HG03103 (cell line): Measurements from ENCODE around the gene COMT.
"Not testable (repeated sequence)": the region's sequence is repeated elsewhere in the genome, so short reads cannot be mapped to it uniquely, and the experiment has no call there.

Source experiments
- ATAC-seq: cut with Tn5 transposase; IDR thresholded peaks from one replicate; pipeline ENCODE4 v1.9.1; 2021; ENCODE audit warnings: low read depth; ENCODE audit not compliant: unreplicated experiment

COMT gene

GRCh38 chr22:19928207-19928606 lies 13.4 kb upstream of the COMT start:
- ATAC-seq: no peak

- ATAC-seq: no peak
These were observed 11.7 kb upstream of the COMT start for GRCh38 chr22:19929586-19930550.

GRCh38 chr22:19930551-19931486 lies 10.8 kb upstream of the COMT start:
- ATAC-seq: no peak

- no peak for ATAC-seq
These were observed 10.1 kb upstream of the COMT start for GRCh38 chr22:19931514-19931913.

DNA sequence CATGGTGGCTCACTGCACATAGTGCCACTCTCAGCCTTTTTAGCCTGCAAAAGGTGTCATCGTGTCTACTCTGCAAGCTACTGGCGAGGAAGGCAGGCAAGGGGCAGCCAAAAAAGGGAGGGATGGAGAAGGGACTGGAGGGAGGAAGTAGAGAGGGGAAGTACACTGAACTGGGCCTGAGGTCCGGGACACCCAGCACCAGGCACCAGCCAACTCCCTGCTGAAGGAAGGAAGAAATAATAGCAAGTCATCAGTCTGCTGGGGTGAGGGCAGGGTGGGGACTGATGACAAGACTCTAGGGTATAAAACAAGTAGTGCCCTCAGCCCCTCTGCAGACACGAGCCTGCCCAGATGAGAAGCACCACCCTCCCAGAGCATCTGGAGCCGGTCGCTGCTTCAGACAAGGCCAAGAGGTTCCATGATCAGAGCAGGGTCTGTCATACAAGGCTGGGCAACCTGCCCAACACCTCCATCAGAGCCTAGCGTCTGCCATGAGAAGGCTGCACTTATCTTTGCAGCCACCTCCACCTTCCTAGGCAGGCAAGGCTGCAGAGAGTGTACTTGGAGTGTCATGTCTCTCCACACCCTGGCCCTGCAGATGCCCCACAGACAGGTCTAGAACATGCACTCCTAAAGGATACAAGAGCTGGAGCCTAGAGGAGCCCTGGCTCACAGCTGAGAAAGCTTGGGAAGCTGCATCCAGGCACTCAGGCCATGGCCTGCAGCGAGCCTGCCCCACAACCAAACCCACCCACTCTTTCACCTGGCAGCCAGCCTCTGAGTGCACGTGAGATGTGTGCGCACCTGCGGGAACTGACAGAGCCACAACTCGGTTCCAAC lies 9.0 kb upstream of the COMT start:
- no peak for ATAC-seq

DNA sequence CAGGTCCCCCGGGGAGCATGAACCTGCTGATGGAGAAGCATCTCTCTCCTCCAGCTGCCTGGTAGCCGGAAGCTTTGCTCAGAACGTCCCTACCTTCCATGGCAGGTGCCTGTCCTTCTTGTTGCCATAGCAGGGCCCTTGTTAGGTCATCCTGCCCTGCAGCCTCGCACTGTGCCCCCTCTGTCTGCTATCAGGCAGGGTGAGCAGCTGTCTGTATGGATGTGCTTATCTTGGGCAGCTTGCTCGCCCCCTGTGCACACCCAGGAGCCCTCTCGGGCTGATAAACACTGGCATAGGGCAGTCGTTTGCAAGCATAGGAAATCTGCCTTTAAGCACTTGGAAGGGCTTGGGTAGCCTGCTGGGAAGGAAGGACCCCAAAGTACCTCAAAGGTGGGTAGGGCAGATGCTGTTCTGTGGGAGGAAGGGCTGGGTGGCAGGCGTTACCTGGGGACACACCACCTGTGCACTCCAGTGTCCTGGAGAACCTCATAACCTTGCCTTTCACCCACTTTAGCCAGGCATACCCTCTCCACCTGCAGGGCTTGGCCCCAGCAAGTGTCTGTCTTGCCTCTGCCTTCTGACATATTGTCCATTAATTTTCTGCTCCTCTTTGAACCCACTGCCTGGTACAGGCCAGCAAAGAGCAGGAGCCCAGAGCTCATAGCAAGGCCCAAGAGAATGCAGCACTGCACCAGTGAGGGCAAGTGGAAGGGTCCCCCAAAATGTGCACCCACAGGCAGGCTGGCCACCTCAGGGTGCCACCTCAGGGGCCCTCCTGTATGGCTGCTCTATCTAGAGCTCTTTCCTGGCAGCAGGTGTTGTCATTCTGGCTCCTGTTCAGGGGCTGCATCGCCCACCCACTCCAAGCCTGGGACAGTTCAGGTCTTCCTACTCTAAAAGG lies 8.0 kb upstream of the COMT start:
- no peak for ATAC-seq

DNA sequence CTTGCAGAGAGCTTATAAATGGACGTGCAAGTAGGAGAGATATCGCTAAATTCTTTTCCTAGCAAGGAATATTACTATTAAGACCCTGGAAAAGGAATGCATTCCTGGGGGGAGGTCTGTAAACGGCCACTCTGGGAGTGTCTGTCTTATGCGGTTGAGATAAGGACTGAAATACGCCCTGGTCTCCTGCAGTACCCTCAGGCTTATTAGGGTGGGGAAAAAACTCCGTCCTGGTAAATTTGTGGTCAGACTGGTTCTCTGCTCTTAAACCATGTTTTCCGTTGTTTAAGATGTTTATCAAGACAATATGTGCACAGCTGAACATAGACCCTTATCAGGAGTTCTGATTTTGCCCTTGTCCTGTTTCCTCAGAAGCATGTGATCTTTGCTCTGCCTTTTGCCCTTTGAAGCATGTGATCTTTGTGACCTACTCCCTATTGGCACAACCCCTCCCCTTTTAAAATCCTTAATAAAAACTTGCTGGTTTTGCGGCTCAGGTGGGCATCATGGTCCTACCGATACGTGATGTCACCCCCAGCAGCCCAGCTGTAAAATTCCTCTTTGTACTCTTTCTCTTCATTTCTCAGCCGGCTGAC lies 6.4 kb upstream of the COMT start:
- not testable (repeated sequence) for ATAC-seq

DNA sequence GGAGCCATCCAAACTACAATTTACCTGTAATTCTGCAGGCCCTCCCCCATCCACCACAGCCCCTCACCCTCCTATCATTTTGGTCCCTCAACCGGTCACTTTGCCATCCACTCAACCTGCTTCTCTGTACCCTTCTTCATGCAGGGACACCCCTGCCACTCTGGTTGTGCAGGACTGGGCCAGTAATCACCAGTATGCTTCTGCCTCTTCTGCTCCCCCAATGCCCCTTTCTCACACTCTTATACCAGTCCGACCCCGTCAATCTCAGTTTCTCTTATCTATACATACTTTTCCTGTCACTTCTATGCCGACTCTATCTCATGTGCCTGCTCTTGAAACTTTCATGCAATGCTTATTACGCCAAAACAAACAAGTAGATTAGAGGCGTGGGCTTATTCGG lies 5.1 kb upstream of the COMT start:
- ATAC-seq: no peak

DNA sequence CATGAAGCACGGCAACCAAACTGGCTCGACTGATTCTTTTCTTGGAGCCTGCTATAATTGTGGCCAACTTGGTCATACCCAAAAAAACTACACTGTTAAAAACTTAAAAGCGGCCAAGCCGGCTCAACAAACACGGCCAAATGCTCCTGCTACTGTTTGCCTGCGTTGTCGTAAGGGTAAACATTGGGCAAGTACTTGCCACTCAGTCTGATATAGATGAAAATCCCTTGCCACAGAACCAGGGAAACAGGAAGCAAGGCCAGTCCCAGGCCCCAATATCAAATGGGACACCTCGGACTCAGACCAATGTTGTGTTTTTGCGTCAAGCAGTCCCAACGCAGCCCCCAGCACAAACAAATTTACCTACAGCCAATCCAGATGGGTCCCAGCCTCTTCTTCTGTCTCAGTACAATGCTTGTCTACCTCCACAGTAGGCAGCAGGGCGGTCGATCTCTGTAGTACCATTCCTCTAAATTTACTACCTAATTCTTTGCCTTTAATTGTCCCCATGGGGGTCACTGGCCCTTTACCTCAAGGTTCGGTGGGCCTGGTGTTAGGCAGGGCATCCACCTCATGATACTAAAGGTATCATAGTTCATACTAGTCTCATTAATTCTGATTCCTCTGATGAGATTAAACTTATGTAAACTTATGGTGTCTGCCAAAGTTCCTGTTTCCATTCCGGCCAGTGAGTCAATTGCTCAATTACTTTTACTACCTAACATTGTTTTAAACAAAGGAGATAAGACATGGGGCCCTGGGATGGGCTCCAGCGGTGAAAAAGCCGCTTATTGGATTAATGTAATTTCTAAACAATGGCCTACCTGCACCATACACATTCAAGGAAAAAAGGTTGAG lies 3.7 kb upstream of the COMT start:
- no peak for ATAC-seq

GRCh38 chr22:19940536-19941364 lies 822 bp upstream of the COMT start:
- no peak for ATAC-seq

GRCh38 chr22:19942157-19943081 lies 847 bp downstream of the COMT start:
- ATAC-seq: no peak

DNA sequence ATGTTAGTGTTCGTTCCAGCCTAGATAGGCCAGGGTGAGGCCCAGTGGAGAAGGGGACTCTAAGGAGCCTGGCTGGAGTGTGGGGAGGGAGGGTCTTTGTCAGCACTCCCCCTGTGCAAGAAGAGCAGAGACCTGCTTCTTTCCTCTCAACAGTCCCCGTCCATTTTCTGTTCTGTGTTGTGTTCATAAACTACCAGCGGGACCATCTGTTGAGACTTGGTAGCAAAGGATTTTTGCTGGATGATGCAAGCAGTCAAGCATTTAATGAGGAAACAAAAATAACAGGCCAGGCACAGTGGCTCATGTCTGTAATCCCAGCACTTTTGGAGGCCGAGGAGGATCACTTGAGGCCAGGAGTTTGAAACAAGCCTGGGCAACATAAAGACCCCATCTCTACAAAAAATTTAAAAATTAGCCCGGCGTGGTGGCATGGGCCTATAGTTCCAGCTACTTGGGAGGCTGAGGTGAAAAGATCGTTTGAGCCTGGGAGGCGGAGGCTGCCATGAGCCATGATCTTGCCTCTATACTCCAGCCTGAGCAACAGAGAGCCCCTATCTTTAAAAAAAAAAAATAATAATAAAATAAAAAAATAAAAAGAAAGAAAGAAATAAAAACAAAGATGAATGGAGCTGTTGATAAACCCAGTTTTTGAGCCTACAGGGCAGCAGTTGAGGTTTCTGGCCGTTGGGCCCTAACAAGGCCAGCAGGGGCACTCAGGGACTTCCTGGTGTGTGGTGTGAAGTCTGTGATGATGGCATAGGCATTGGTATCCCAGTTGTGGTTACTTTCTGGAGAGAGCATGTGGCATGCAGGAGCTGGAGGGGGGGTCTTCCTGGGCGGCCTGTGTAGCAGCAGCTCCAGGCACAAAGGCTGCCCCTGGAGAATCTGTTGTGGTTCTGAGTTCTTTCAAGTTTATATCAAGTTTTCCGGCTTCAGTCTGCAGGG lies 1.8 kb downstream of the COMT start:
- no peak for ATAC-seq

DNA sequence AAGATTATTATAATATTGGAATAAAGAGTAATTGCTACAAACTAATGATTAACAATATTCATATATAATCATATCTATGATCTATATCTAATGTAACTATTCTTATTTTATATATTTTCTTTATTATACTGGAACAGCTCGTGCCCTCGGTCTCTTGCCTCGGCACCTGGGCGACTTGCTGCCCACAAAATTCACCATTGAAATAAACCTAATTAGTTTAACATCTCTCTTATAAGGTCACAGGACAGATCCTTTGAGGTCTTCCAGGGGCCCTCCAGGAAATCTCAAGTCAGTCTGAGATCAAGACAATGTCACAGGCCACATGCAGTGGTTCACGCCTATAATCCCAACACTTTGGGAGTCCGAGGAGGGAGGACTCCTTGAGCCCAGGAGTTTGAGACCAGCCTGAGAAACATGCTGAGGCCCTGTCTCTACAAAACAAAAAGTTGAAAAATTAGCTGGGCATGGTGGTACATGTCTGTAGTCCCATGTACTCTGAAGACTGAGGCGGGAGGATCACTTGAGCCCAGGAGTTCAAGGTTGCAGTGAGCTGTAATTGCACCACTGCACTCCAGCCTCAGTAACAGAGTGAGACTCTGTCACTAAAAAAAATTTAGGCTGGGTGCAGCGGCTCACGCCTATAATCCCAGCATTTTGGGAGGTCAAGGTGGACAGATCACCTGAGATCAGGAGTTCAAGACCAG lies 6.6 kb downstream of the COMT start:
- no peak for ATAC-seq

DNA sequence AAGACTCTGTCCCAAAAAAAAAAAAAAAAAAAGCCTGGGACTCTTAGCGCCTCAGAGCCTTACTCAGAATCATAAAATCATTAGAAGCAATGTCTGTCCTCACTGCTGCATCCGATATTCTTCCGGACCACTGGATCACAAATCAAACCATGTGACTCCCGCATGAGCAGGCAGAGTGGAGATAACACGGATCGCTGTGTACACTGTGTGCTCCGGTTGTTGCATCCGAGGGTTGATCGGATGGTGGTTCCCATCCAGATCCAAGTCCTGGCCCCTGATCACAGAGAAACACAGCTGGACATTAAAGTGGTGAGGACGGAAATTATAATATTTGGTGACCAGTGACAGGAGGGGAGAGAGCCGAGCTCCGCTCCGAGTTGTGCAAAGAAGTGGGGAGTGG lies 9.8 kb downstream of the COMT start:
- no peak for ATAC-seq
